HG02763 (cell line): ENCODE measurements around the gene PLBD2.
"Not testable (repeated sequence)": the region's sequence is repeated elsewhere in the genome, so short reads cannot be mapped to it uniquely, and the experiment has no call there.

Source experiments
- ATAC-seq: cut with Tn5 transposase; IDR thresholded peaks from one replicate; pipeline ENCODE4 v1.9.1; 2021; ENCODE audit warnings: mild to moderate bottlenecking, moderate library complexity; ENCODE audit not compliant: unreplicated experiment

PLBD2 gene

GRCh38 chr12:113333877-113334785 is 24.3 kb upstream of the PLBD2 start:
- ATAC-seq: no peak

GRCh38 chr12:113334786-113335539 is 23.4 kb upstream of the PLBD2 start, which contains the start of gene SLC8B1:
Gene SLC8B1, minus strand, starts transcription at chr12:113335109. Its CDS starts 2,231 bp downstream, at chr12:113332878.
- peak; percentile 96 for ATAC-seq

- no peak for ATAC-seq
Observed at GRCh38 chr12:113339540-113339939, 18.8 kb upstream of the PLBD2 start.

- no peak for ATAC-seq
Observed at GRCh38 chr12:113340061-113340460, 18.3 kb upstream of the PLBD2 start.

GRCh38 chr12:113341535-113341934 is 16.9 kb upstream of the PLBD2 start:
- no peak for ATAC-seq

GRCh38 chr12:113345318-113345717 is 13.1 kb upstream of the PLBD2 start:
- ATAC-seq: no peak

GRCh38 chr12:113346353-113346752 is 12.0 kb upstream of the PLBD2 start:
- no peak for ATAC-seq

GRCh38 chr12:113347107-113347506 is 11.3 kb upstream of the PLBD2 start:
- no peak for ATAC-seq

GRCh38 chr12:113347892-113348291 is 10.5 kb upstream of the PLBD2 start:
- no peak for ATAC-seq

- ATAC-seq: no peak
Observed at GRCh38 chr12:113348849-113349536, 9.4 kb upstream of the PLBD2 start.

GRCh38 chr12:113351089-113351488 is 7.3 kb upstream of the PLBD2 start:
- ATAC-seq: no peak

GRCh38 chr12:113354192-113354591 is 4.2 kb upstream of the PLBD2 start:
- not testable (repeated sequence) for ATAC-seq

- no peak for ATAC-seq
Observed at GRCh38 chr12:113359133-113359938, 949 bp downstream of the PLBD2 start.

- no peak for ATAC-seq
Observed at GRCh38 chr12:113359939-113360748, 1.8 kb downstream of the PLBD2 start.

GRCh38 chr12:113361574-113362370 is 3.4 kb downstream of the PLBD2 start:
- ATAC-seq: no peak

GRCh38 chr12:113364698-113365097 is 6.3 kb downstream of the PLBD2 start:
- ATAC-seq: no peak

GRCh38 chr12:113365639-113366395 is 7.4 kb downstream of the PLBD2 start:
- no peak for ATAC-seq

- ATAC-seq: no peak
Observed at GRCh38 chr12:113366827-113367226, 8.4 kb downstream of the PLBD2 start.
